ENCODE measurements around the gene KCNQ2.

Gene KCNQ2

DNA sequence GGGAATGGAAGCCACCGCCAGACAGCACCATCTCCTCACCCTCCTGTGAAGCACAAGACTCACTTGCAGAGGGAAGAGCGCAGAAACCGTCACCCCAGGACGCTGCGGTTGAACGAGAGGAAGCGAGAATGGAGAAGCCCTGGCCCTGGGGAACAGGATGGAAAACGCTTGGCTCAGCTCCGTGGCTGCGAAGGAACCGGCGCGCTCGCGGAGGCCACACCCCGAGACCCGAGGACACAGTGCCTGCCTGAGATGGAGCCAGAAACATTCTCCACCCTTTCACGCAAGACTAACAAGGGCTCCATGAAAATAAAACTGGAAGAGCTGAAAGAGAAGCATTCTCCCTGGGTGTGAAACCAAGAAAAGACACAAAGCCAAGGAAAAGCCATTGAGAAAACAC, 86.0 kb downstream of the KCNQ2 start:
- Histone ChIP-seq H3K79me2 (ENCODE audit: insufficient read depth, low read length) (no peaks in the 10 kb centered on the region), H3K9me3 (ENCODE audit: insufficient read depth, low read length, severe bottlenecking) (peaks cover 23% of the 10 kb centered on the region), H3K27me3 (ENCODE audit: insufficient read depth, low read length, poor library complexity) (no peaks in the 10 kb centered on the region), H2AFZ (ENCODE audit: low read depth, low read length) (no peak overlapping the region), H3K27ac (ENCODE audit: low read length) (no peak overlapping the region), H3K4me1 (ENCODE audit: insufficient read depth, low read length) (no peaks in the 10 kb centered on the region), H3K36me3 (ENCODE audit: insufficient read depth, low read length) (no peaks in the 10 kb centered on the region), H3K4me3 (ENCODE audit: low read depth in 1 of 2, low read length in 2 of 2) (no peak overlapping the region), H4K20me1 (ENCODE audit: insufficient read depth, low read length) (no peaks in the 10 kb centered on the region; the same call in 1 of the 2 replicates), H3K9ac (ENCODE audit: low read depth, low read length) (no peak overlapping the region), H3K4me2 (ENCODE audit: insufficient read depth, low read length) (no peak overlapping the region)
- DNase-seq (no peak), ATAC-seq (ENCODE audit: insufficient read depth, low read depth) (no peak)
- no peak for TF ChIP-seq EZH2 (IDR thresholded peaks at IDR 0.05; ENCODE audit: borderline replicate concordance, low read depth, low read length, severe bottlenecking)
- TF ChIP-seq, protein P1, sequence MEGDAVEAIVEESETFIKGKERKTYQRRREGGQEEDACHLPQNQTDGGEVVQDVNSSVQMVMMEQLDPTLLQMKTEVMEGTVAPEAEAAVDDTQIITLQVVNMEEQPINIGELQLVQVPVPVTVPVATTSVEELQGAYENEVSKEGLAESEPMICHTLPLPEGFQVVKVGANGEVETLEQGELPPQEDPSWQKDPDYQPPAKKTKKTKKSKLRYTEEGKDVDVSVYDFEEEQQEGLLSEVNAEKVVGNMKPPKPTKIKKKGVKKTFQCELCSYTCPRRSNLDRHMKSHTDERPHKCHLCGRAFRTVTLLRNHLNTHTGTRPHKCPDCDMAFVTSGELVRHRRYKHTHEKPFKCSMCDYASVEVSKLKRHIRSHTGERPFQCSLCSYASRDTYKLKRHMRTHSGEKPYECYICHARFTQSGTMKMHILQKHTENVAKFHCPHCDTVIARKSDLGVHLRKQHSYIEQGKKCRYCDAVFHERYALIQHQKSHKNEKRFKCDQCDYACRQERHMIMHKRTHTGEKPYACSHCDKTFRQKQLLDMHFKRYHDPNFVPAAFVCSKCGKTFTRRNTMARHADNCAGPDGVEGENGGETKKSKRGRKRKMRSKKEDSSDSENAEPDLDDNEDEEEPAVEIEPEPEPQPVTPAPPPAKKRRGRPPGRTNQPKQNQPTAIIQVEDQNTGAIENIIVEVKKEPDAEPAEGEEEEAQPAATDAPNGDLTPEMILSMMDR (IDR thresholded peaks at IDR 0.05; ENCODE audit: borderline replicate concordance, extremely low read depth, low read length, poor library complexity, severe bottlenecking): no peak

GRCh38 chr20:63385819-63386218, 86.6 kb downstream of the KCNQ2 start:
- no peaks in the 10 kb centered on the region for H3K4me1 ChIP-seq (ENCODE audit: insufficient read depth, low read length)
- no peaks in the 10 kb centered on the region; the same call in 1 of the 2 replicates for H4K20me1 ChIP-seq (ENCODE audit: insufficient read depth, low read length)
- no peak overlapping the region for H2AFZ ChIP-seq (ENCODE audit: low read depth, low read length)
- no peaks in the 10 kb centered on the region for H3K27me3 ChIP-seq (ENCODE audit: insufficient read depth, low read length, poor library complexity)
- TF ChIP-seq, protein P1 (IDR thresholded peaks at IDR 0.05; ENCODE audit: borderline replicate concordance, extremely low read depth, low read length, poor library complexity, severe bottlenecking): no peak
- ATAC-seq (ENCODE audit: insufficient read depth, low read depth) (no peak), DNase-seq (no peak)
- no peak overlapping the region for H3K27ac ChIP-seq (ENCODE audit: low read length)
- no peak overlapping the region for H3K4me2 ChIP-seq (ENCODE audit: insufficient read depth, low read length)
- no peaks in the 10 kb centered on the region for H3K79me2 ChIP-seq (ENCODE audit: insufficient read depth, low read length)
- H3K9ac ChIP-seq (ENCODE audit: low read depth, low read length): no peak overlapping the region
- H3K9me3 ChIP-seq (ENCODE audit: insufficient read depth, low read length, severe bottlenecking): peaks cover 23% of the 10 kb centered on the region
- H3K36me3 ChIP-seq (ENCODE audit: insufficient read depth, low read length): no peaks in the 10 kb centered on the region
- no peak overlapping the region for H3K4me3 ChIP-seq (ENCODE audit: low read depth in 1 of 2, low read length in 2 of 2)

DNA sequence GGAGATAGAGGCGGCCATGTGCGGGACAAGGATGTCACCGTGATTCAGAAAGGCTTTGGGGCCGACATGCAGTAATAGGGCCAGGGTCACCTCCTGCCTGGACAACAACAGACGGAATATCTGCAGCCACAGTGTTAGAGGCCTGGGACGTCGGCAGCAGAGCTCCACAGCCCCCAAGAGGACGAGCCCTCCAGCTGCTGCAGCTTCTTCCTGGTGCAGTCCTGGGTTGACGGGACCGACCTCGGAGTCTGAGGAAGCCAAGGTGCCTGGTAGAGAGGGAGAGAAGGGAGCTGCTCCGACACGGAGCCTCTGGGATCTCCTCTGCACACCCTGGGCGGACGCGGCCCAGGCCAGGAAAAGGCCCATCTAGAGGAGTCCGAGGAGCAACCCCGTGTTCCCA, 88.1 kb downstream of the KCNQ2 start:
- TF ChIP-seq, protein P1 (IDR thresholded peaks at IDR 0.05; ENCODE audit: borderline replicate concordance, extremely low read depth, low read length, poor library complexity, severe bottlenecking): no peak
- no peak for TF ChIP-seq EZH2 (IDR thresholded peaks at IDR 0.05; ENCODE audit: borderline replicate concordance, low read depth, low read length, severe bottlenecking)
- Histone ChIP-seq H3K4me3 (ENCODE audit: low read depth in 1 of 2, low read length in 2 of 2) (no peak overlapping the region), H3K79me2 (ENCODE audit: insufficient read depth, low read length) (no peaks in the 10 kb centered on the region), H3K27me3 (ENCODE audit: insufficient read depth, low read length, poor library complexity) (no peaks in the 10 kb centered on the region), H3K4me2 (ENCODE audit: insufficient read depth, low read length) (no peak overlapping the region), H3K4me1 (ENCODE audit: insufficient read depth, low read length) (no peaks in the 10 kb centered on the region), H3K9me3 (ENCODE audit: insufficient read depth, low read length, severe bottlenecking) (peaks cover 23% of the 10 kb centered on the region), H3K27ac (ENCODE audit: low read length) (no peak overlapping the region), H3K9ac (ENCODE audit: low read depth, low read length) (no peak overlapping the region), H4K20me1 (ENCODE audit: insufficient read depth, low read length) (peaks cover 4% of the 10 kb centered on the region; the same call in 1 of the 2 replicates), H2AFZ (ENCODE audit: low read depth, low read length) (no peak overlapping the region), H3K36me3 (ENCODE audit: insufficient read depth, low read length) (no peaks in the 10 kb centered on the region)
- DNase-seq: no peak
- no peak for ATAC-seq (ENCODE audit: insufficient read depth, low read depth)

- Histone ChIP-seq H3K79me2 (ENCODE audit: insufficient read depth, low read length) (no peaks in the 10 kb centered on the region), H3K4me1 (ENCODE audit: insufficient read depth, low read length) (no peaks in the 10 kb centered on the region), H3K27ac (ENCODE audit: low read length) (no peak overlapping the region), H3K4me3 (ENCODE audit: low read depth in 1 of 2, low read length in 2 of 2) (no peak overlapping the region), H4K20me1 (ENCODE audit: insufficient read depth, low read length) (peaks cover 11% of the 10 kb centered on the region; the same call in 1 of the 2 replicates), H2AFZ (ENCODE audit: low read depth, low read length) (no peak overlapping the region), H3K4me2 (ENCODE audit: insufficient read depth, low read length) (no peak overlapping the region), H3K9ac (ENCODE audit: low read depth, low read length) (no peak overlapping the region), H3K27me3 (ENCODE audit: insufficient read depth, low read length, poor library complexity) (no peaks in the 10 kb centered on the region), H3K9me3 (ENCODE audit: insufficient read depth, low read length, severe bottlenecking) (peaks cover 23% of the 10 kb centered on the region), H3K36me3 (ENCODE audit: insufficient read depth, low read length) (no peaks in the 10 kb centered on the region)
- no peak for ATAC-seq (ENCODE audit: insufficient read depth, low read depth)
- TF ChIP-seq EZH2 (IDR thresholded peaks at IDR 0.05; ENCODE audit: borderline replicate concordance, low read depth, low read length, severe bottlenecking): no peak
- TF ChIP-seq, protein P1 (IDR thresholded peaks at IDR 0.05; ENCODE audit: borderline replicate concordance, extremely low read depth, low read length, poor library complexity, severe bottlenecking): no peak
- no peak for DNase-seq
Measured at GRCh38 chr20:63383556-63383955, 88.9 kb downstream of the KCNQ2 start.

Data from DND-41 (cell line).